NCI-H2029 treated with DMSO at 0.1 percent for 48 hours (cell line): Measurements from ENCODE around the gene OR8S1.
A peak's percentile ranks its signal among the peaks of the same experiment; 100 is the strongest.
"Not testable (repeated sequence)": the region's sequence is repeated elsewhere in the genome, so short reads cannot be mapped to it uniquely, and the experiment has no call there.

ENCODE experiments used
- DNase-seq: peaks from one replicate; lab custom pipeline; 2025; lab: John Stamatoyannopoulos, UW

The OR8S1 gene, protein sequence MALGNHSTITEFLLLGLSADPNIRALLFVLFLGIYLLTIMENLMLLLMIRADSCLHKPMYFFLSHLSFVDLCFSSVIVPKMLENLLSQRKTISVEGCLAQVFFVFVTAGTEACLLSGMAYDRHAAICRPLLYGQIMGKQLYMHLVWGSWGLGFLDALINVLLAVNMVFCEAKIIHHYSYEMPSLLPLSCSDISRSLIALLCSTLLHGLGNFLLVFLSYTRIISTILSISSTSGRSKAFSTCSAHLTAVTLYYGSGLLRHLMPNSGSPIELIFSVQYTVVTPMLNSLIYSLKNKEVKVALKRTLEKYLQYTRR

GRCh38 chr12:48525332-48525731, at the start of gene OR8S1:
OR8S1 (plus strand) TSS chr12:48525632; CDS start chr12:48525632, 0 bp downstream.
- DNase-seq: no peak

- DNase-seq: no peak
These were observed 43.2 kb upstream of the OR8S1 start, which contains the start of gene C12orf54 for GRCh38 chr12:48482198-48482597. C12orf54 (plus strand) TSS chr12:48482498; CDS start chr12:48483297, 799 bp downstream.

DNA sequence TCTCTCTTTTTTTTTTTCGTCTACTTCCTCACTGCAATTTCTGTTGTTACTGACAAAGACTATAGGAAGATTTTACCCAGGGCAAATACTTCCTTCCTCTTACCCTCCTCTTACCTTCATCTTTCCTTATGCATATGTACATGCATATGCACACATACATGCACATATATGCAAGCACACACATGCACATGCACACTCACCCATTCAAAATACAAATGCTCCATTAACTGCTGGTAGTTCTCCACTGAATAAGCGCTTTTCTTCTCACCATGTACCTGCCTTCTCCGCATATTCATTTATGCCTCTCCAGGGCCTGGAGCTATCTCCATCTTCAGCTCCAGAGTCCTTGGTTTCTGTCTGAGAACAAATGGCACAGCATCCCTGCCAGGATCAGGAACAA, 42.5 kb upstream of the OR8S1 start:
- no peak for DNase-seq

DNA sequence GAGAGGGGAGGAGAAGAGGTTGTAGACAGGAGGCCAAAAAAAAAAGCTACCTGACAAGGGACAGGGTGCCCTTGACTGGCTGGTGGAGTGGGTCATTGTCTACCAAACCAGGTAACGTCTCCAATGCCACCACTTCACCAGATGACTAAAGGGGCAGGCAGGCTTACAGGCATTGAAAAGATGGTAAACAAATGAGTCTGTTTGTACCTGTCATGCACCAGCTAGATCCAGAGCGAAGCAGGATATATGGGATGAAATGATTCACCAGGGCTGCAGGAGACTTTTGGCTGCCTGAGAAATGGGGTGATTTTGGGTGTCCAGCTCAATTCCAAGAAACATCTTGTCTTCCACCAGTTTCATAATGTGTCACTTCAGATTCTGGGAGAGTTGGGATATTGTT, 39.2 kb upstream of the OR8S1 start:
- DNase-seq: peak; percentile 3

GRCh38 chr12:48486679-48487078, 38.8 kb upstream of the OR8S1 start:
- DNase-seq: no peak

DNA sequence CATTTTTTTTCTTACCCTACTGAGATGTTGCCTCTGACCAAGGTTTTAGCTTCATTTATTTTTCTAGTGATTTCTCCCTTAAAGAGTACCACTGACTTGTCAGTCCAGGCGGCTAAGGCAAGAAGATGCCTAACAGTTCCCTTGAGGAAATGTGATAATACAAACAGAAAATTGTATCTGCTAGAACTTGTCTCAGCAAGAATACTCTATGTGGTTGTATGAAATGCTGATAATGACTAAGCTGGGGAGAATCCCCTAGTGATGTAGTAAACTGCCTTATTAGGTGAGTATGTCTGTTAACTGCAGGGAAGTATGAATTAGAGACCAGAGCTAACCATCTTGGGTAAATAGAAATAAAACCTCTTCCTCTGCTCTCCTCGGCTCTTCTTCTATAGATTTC, 36.4 kb upstream of the OR8S1 start:
- no peak for DNase-seq

- DNase-seq: not testable (repeated sequence)
These were observed 36.0 kb upstream of the OR8S1 start for GRCh38 chr12:48489456-48489855.

- not testable (repeated sequence) for DNase-seq
These were observed 25.2 kb upstream of the OR8S1 start for GRCh38 chr12:48500281-48500680.

DNA sequence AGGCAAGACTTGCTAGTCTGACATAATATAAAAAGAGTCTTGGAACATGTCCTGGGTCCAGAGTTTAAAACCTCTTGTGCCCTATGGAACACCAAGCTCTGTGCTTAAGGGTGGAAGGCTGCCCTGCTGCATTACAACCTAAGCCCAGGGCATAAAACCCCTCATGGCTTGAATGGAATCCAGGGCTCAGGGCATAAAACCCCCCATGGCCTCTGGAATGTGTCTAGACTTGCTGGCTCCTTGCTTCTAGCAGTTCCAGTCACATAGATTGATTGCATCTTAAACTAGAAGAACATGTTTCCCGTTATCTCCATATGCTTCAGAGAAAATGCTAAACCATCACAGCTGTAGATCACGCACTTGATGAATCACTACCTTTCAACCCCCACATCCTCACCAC, 18.6 kb upstream of the OR8S1 start:
- DNase-seq: not testable (repeated sequence)

- no peak for DNase-seq
These were observed 16.4 kb upstream of the OR8S1 start for GRCh38 chr12:48508987-48509386.

DNA sequence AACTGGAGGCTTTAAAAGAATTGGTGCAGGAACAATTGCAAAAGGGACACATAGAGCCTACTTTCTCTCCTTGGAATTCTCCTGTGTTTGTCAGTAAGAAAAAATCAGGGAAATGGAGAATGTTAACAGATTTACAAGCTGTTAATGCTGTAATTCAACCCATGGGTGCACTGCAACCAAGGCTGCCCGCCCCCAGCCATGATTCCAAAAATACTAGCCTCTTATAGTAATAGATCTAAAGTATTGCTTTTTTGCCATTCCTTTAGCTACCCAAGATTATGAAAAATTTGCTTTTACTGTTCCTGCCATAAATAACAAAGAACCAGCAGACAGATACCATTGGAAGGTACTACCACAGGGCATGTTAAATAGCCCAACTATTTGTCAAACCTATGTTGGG, 15.3 kb upstream of the OR8S1 start:
- no peak for DNase-seq

- DNase-seq: no peak
These were observed 12.6 kb upstream of the OR8S1 start for GRCh38 chr12:48512855-48513254.

DNA sequence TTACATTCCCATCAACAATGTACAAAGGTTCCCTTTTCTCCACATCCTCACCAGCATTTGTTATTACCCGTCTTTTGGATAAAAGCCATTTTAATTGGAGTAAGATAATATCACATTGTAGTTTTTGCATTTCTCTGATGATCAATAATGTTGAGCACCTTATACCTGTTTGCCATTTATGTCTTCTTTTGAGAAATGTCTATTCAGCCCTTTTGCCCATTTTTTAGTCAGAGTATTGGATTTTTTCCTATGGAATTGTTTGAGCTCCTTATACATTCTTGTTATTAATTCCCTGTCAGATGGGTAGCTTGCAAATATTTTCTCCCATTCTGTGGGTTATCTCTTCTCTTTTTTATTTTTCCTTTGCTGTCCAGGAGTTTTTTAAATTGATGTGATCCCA, 10.7 kb upstream of the OR8S1 start:
- no peak for DNase-seq

DNA sequence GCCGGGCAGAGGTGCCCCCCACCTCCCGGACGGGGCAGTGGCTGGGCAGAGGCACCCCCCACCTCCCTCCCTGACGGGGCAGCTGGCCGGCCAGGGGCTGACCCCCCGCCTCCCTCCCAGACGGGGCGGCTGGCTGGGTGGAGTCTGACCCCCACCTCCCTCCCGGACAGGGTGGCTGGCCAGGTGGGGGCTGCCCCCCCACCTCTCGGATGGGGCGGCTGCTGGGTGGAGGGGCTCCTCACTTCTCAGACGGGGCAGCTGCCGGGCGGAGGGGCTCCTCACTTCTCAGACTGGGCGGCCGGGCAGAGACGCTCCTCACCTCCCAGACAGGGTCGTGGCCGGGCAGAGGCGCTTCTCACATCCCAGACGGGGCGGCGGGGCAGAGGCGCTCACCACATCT, 5.1 kb upstream of the OR8S1 start:
- DNase-seq: not testable (repeated sequence)

DNA sequence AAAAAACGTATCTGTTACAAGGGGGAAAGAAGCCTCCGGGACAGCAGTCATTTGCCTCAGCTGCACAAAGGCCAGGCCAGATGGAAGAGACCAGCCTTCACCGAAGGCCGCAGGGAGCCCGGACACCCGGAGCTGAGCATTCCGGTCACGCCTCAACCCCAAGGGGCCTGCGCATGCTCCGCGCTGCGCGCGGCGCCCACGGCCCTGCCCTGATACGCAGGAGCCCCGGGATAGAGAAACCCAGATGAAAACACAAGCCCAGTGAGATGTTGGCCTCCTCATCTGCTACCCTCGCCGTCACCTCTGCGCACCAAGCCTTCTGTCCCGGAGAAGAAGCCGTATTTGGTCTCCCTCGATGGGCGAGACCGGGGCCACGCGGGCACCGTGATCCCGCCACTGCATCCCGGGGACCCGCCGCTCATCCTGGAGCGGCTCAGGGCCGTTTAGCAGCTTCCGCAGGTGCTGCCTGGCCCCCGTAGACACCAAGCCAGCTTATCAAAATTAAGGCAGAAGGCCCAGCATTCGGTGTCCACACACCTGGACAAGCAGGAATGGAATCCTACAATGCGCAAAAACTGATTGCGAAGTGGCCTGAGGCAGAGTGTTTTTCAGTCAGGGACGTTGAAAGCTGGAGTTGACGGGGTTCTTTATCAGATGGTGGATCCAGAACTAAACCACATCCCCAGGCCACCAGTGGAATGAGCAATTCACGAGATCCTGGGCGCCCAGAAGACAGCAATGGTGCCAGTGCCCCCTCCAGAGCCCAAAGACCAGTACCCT, 2.6 kb downstream of the OR8S1 start:
- no peak for DNase-seq

GRCh38 chr12:48532601-48533000, 7.2 kb downstream of the OR8S1 start:
- no peak for DNase-seq

DNA sequence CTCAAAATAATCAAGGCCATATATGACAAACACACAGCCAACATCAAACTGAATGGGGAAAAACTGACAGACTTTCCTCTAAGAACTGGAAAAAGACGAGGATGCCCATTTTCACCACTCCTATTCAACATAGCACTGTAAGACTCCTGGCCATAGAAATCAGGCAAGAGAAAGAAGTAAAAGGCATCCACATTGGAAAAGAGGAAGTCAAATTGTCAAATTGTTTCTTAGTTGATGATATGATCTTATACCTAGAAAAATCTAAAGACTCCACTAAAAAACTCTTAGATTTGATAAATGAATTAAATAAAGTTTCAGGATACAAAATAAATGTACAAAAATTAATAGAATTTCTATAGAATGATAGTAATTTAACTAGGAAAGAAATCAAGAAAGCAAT, 11.2 kb downstream of the OR8S1 start:
- DNase-seq: no peak

GRCh38 chr12:48542300-48542928, 17.0 kb downstream of the OR8S1 start:
- no peak for DNase-seq

GRCh38 chr12:48545833-48546469, 20.5 kb downstream of the OR8S1 start:
- DNase-seq: no peak

- not testable (repeated sequence) for DNase-seq
These were observed 21.6 kb downstream of the OR8S1 start for GRCh38 chr12:48547012-48547411.

GRCh38 chr12:48551636-48552035, 26.2 kb downstream of the OR8S1 start:
- not testable (repeated sequence) for DNase-seq

DNA sequence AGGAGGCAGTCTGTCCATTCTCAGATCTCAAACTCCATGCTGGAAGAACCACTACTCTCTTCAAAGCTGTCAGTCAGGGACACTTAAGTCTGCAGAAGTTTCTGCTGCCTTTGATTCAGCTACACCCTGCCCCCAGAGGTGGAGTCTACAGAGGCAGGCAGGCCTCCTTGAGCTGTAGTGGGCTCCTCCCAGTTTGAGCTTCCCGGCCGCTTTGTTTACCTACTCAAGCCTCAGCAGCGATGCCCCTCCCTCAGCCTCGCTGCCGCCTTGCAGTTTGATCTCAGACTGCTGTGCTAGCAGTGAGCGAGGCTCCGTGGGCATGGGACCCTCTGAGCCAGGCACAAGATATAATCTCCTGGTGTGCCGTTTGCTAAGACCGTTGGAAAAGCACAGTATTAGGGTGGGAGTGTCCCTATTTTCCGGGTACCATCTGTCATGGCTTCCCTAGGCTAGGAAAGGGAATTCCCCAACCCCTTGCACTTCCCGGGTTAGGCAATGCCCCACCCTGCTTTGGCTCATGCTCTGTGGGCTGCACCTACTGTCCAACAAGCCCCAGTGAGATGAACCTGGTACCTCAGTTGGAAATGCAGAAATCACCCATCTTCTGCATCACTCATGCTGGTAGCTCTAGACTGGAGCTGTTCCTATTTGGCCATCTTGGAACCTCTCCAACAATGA, 28.4 kb downstream of the OR8S1 start:
- not testable (repeated sequence) for DNase-seq
